Measurements from ENCODE around the gene PEX11G.

The PEX11G gene

DNA sequence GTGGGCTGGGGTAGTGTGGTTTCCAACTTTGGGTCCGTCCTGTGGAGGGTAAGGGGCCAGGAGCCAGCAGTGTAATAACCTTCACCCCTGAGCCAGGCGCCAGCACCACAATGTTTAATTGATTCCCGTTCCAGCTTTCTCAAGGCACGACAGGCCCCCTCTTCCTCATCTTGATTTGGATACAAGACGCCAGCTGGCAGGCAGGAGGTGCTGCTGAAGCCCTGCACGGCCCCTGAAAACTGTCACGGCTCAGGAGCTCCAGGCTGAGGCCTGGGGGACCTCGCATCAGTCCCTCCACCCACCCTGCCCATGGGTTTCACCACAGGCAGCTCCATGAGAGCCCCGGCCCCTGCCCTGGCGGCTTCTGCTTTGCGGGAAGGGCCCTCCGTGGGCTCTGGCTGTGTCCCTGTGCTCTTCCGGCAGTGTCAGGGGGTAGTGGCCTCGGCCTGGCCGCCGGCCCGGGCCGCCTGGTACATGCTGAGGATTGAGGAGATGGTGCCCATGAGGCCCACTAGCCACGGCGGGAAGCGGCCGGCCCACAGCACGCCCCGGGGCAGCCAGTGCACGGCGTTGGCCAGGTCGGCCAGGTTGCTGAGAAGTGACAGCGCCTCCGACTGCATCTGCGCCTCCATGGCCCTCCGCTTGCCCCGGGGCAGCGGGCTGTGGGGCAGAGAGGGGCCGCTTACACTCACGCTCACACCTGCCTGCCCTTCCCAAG, 11.9 kb downstream of the PEX11G start:
- Histone ChIP-seq H4K20me1 (ENCODE audit: control insufficient read depth, insufficient read depth, low read depth, low read length) (no peaks in the 10 kb centered on the region; the same call in 1 of the 2 replicates), H3K79me2 (ENCODE audit: control insufficient read depth, low read length) (no peaks in the 10 kb centered on the region)

DNA sequence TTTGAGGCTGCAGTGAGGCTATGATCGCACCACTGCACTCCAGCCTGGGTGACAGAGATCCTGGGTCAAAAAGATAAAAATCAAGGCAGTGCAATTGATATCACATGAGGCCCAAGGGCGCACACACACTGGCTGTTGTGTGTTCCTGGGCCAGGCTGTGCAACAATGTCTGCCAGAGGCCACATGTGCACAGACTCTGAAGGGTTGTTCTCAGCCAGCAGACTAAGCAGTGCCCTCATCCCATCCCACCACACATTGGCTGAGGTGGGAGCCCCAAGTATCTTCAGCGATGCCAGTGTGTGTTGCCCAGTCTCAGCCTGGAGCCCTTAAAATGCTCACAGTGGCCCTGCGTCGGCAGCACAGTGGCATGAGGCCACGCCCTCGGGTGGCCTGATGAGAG, 12.6 kb downstream of the PEX11G start:
- H3K79me2 ChIP-seq (ENCODE audit: control insufficient read depth, low read length), result no peaks in the 10 kb centered on the region
- H3F3A ChIP-seq (ENCODE audit: control insufficient read depth, insufficient read depth), result peaks cover 12% of the 10 kb centered on the region
- H3K27me3 ChIP-seq (ENCODE audit: control insufficient read depth, low read length), result no peaks in the 10 kb centered on the region
- peaks cover 13% of the 10 kb centered on the region for H3K36me3 ChIP-seq (ENCODE audit: control insufficient read depth, low read length)
- no peak overlapping the region for H3K27ac ChIP-seq (ENCODE audit: low read depth, low read length)
- no peaks in the 10 kb centered on the region; the same call in 1 of the 2 replicates for H4K20me1 ChIP-seq (ENCODE audit: control insufficient read depth, insufficient read depth, low read depth, low read length)
- no peaks in the 10 kb centered on the region for H3K9me3 ChIP-seq (ENCODE audit: control insufficient read depth, insufficient read depth, low read length)
- no peak overlapping the region for H3K4me3 ChIP-seq (ENCODE audit: low read length)
- no peaks in the 10 kb centered on the region for H3K9me2 ChIP-seq (replicated peaks; ENCODE audit: control insufficient read depth, low read length)
- TF ChIP-seq EZH2phosphoT487 (IDR thresholded peaks at IDR 0.05; ENCODE audit: borderline replicate concordance, low read length), result no peak
- TF ChIP-seq, protein P1, sequence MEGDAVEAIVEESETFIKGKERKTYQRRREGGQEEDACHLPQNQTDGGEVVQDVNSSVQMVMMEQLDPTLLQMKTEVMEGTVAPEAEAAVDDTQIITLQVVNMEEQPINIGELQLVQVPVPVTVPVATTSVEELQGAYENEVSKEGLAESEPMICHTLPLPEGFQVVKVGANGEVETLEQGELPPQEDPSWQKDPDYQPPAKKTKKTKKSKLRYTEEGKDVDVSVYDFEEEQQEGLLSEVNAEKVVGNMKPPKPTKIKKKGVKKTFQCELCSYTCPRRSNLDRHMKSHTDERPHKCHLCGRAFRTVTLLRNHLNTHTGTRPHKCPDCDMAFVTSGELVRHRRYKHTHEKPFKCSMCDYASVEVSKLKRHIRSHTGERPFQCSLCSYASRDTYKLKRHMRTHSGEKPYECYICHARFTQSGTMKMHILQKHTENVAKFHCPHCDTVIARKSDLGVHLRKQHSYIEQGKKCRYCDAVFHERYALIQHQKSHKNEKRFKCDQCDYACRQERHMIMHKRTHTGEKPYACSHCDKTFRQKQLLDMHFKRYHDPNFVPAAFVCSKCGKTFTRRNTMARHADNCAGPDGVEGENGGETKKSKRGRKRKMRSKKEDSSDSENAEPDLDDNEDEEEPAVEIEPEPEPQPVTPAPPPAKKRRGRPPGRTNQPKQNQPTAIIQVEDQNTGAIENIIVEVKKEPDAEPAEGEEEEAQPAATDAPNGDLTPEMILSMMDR (IDR thresholded peaks at IDR 0.05; ENCODE audit: low read depth, low read length, poor library complexity, severe bottlenecking), result no peak
- H3K4me1 ChIP-seq (ENCODE audit: control insufficient read depth, low read length), result peaks cover 25% of the 10 kb centered on the region
- H3K4me2 ChIP-seq (ENCODE audit: low read length), result no peak overlapping the region

More for the DNA sequence above, 11.9 kb downstream of the PEX11G start:
- Histone ChIP-seq H3K9me2 (replicated peaks; ENCODE audit: control insufficient read depth, low read length) (no peaks in the 10 kb centered on the region), H3F3A (ENCODE audit: control insufficient read depth, insufficient read depth) (peaks cover 10% of the 10 kb centered on the region), H3K4me2 (ENCODE audit: low read length) (no peak overlapping the region), H3K4me3 (ENCODE audit: low read length) (no peak overlapping the region), H3K9me3 (ENCODE audit: control insufficient read depth, insufficient read depth, low read length) (no peaks in the 10 kb centered on the region), H3K4me1 (ENCODE audit: control insufficient read depth, low read length) (peaks cover 18% of the 10 kb centered on the region), H3K27ac (ENCODE audit: low read depth, low read length) (no peak overlapping the region), H3K27me3 (ENCODE audit: control insufficient read depth, low read length) (no peaks in the 10 kb centered on the region), H3K36me3 (ENCODE audit: control insufficient read depth, low read length) (peaks cover 6% of the 10 kb centered on the region)
- no peak for TF ChIP-seq EZH2phosphoT487 (IDR thresholded peaks at IDR 0.05; ENCODE audit: borderline replicate concordance, low read length)
- TF ChIP-seq, protein P1 (IDR thresholded peaks at IDR 0.05; ENCODE audit: low read depth, low read length, poor library complexity, severe bottlenecking), result no peak

DNA sequence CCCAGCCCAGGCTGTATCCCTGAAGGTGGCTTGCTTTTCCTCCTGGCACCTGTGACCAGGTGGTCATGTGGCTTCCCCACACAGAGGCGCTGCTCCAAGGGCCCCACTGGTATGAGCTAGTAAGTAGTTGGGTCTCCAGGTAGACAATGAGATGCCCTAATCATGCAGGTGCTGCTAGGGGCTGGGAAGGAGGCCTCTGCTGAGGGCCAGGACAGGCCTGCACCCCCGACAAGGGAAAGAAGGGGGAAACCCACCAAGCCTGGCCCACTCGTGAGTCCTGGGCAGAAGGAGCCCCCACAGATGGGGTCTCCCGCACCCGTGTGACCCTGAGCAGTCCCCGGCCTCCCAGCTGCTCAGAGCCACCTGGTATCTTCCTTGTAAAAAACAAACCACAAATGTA, 13.2 kb downstream of the PEX11G start:
- H3K4me2 ChIP-seq (ENCODE audit: low read length), result no peak overlapping the region
- TF ChIP-seq EZH2phosphoT487 (IDR thresholded peaks at IDR 0.05; ENCODE audit: borderline replicate concordance, low read length), result no peak
- TF ChIP-seq, protein P1 (IDR thresholded peaks at IDR 0.05; ENCODE audit: low read depth, low read length, poor library complexity, severe bottlenecking), result no peak
- H4K20me1 ChIP-seq (ENCODE audit: control insufficient read depth, insufficient read depth, low read depth, low read length), result no peaks in the 10 kb centered on the region; the same call in 1 of the 2 replicates
- H3K27ac ChIP-seq (ENCODE audit: low read depth, low read length), result no peak overlapping the region
- no peaks in the 10 kb centered on the region for H3K9me3 ChIP-seq (ENCODE audit: control insufficient read depth, insufficient read depth, low read length)
- no peak overlapping the region for H3K4me3 ChIP-seq (ENCODE audit: low read length)
- no peaks in the 10 kb centered on the region for H3K79me2 ChIP-seq (ENCODE audit: control insufficient read depth, low read length)
- H3K36me3 ChIP-seq (ENCODE audit: control insufficient read depth, low read length), result peaks cover 19% of the 10 kb centered on the region
- no peaks in the 10 kb centered on the region for H3K9me2 ChIP-seq (replicated peaks; ENCODE audit: control insufficient read depth, low read length)
- peaks cover 14% of the 10 kb centered on the region for H3F3A ChIP-seq (ENCODE audit: control insufficient read depth, insufficient read depth)
- H3K27me3 ChIP-seq (ENCODE audit: control insufficient read depth, low read length), result no peaks in the 10 kb centered on the region
- H3K4me1 ChIP-seq (ENCODE audit: control insufficient read depth, low read length), result peaks cover 30% of the 10 kb centered on the region
